ENCODE data around the gene XPR1. TPM values are rescaled to one million over a fixed set of nuclear protein-coding genes. Genes with fewer than 3 reads are reported as not detected.

XPR1 gene
- total RNA-seq, 1 donor, result 25.7 TPM

DNA sequence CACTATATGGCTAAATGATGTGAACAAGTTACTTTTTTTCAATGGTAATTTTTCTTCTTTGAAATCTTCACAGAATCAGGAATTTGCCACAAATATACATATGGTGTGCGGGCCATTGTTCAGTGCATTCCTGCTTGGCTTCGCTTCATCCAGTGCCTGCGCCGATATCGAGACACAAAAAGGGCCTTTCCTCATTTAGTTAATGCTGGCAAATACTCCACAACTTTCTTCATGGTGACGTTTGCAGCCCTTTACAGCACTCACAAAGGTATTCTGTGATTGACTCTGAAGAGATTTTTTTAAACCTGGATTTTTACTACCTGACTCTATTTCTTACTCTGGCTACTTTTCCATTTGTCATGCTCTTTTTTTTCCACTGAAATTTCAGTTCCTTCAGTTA, 204.6 kb downstream of the XPR1 start:
- DNase-seq (ENCODE audit: insufficient read length, low spot score, missing footprints), result no peak
- Histone ChIP-seq H3K4me3 (ENCODE audit: insufficient read depth, low read length) (no peak overlapping the region), H3K4me1 (ENCODE audit: insufficient read depth, low read length) (peaks cover 1% of the 10 kb centered on the region), H2AFZ (ENCODE audit: low read length) (no peak overlapping the region), H3K27me3 (ENCODE audit: insufficient read depth, low read length) (no peaks in the 10 kb centered on the region), H3K36me3 (ENCODE audit: insufficient read depth, low read length) (no peaks in the 10 kb centered on the region), H3K4me2 (ENCODE audit: insufficient read depth, low read length) (no peak overlapping the region), H3K79me2 (ENCODE audit: insufficient read depth, low read length) (no peaks in the 10 kb centered on the region), H3K9me3 (ENCODE audit: low read depth, low read length) (no peaks in the 10 kb centered on the region), H4K20me1 (ENCODE audit: insufficient read depth, low read length) (no peaks in the 10 kb centered on the region), H3K27ac (ENCODE audit: low read depth, low read length) (no peak overlapping the region)
- TF ChIP-seq, protein P1, sequence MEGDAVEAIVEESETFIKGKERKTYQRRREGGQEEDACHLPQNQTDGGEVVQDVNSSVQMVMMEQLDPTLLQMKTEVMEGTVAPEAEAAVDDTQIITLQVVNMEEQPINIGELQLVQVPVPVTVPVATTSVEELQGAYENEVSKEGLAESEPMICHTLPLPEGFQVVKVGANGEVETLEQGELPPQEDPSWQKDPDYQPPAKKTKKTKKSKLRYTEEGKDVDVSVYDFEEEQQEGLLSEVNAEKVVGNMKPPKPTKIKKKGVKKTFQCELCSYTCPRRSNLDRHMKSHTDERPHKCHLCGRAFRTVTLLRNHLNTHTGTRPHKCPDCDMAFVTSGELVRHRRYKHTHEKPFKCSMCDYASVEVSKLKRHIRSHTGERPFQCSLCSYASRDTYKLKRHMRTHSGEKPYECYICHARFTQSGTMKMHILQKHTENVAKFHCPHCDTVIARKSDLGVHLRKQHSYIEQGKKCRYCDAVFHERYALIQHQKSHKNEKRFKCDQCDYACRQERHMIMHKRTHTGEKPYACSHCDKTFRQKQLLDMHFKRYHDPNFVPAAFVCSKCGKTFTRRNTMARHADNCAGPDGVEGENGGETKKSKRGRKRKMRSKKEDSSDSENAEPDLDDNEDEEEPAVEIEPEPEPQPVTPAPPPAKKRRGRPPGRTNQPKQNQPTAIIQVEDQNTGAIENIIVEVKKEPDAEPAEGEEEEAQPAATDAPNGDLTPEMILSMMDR (IDR thresholded peaks at IDR 0.05; ENCODE audit: extremely low read depth, low read depth, low read length), result no peak

DNA sequence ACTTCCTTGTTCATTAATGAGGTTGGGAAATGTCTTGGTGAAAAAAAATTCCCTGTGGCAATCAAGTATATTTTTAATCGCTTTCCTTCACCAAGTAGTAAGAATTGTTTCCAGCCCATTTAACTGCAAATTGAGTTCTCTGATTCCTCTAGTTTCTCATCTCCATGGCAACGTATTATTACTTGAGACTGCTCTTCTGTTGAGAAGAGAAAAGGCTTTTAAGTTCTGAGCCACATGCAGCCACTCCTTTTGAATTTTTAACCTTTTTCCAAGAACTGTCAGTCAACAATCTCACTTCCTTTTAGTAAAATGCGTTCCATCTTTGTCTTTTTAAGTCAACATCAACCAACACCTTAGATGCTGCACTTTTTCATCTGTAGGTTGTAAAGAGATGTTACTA, 205.2 kb downstream of the XPR1 start:
- no peak for DNase-seq (ENCODE audit: insufficient read length, low spot score, missing footprints)
- H2AFZ ChIP-seq (ENCODE audit: low read length), result no peak overlapping the region
- H4K20me1 ChIP-seq (ENCODE audit: insufficient read depth, low read length), result no peaks in the 10 kb centered on the region
- no peaks in the 10 kb centered on the region for H3K79me2 ChIP-seq (ENCODE audit: insufficient read depth, low read length)
- H3K4me2 ChIP-seq (ENCODE audit: insufficient read depth, low read length), result no peak overlapping the region
- H3K9me3 ChIP-seq (ENCODE audit: low read depth, low read length), result no peaks in the 10 kb centered on the region
- no peak overlapping the region for H3K4me3 ChIP-seq (ENCODE audit: insufficient read depth, low read length)
- no peak overlapping the region for H3K27ac ChIP-seq (ENCODE audit: low read depth, low read length)
- H3K4me1 ChIP-seq (ENCODE audit: insufficient read depth, low read length), result peaks cover 7% of the 10 kb centered on the region
- H3K27me3 ChIP-seq (ENCODE audit: insufficient read depth, low read length), result no peaks in the 10 kb centered on the region
- TF ChIP-seq, protein P1 (IDR thresholded peaks at IDR 0.05; ENCODE audit: extremely low read depth, low read depth, low read length), result no peak
- no peaks in the 10 kb centered on the region for H3K36me3 ChIP-seq (ENCODE audit: insufficient read depth, low read length)

DNA sequence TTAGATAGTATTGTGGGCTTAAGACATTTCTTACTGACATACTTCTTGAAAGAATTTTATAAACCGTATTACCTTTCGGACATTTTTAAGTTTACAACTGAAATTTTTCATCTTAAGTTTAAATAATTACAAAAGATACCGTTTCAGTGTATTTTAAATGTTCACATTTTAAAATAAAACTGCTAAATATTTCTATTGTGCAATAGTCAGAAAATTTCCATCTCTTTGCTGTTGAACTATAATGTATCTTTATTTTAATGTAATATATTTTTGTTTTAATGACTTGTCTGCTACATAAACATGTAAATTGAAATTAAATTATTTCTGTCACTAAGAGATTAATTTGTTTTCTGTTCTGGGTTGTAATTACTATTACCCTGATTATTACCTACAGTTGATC, 206.7 kb downstream of the XPR1 start:
- no peak overlapping the region for H2AFZ ChIP-seq (ENCODE audit: low read length)
- no peaks in the 10 kb centered on the region for H3K36me3 ChIP-seq (ENCODE audit: insufficient read depth, low read length)
- TF ChIP-seq, protein P1 (IDR thresholded peaks at IDR 0.05; ENCODE audit: extremely low read depth, low read depth, low read length), result no peak
- peaks cover 17% of the 10 kb centered on the region for H3K4me1 ChIP-seq (ENCODE audit: insufficient read depth, low read length)
- no peak overlapping the region for H3K4me3 ChIP-seq (ENCODE audit: insufficient read depth, low read length)
- H3K27ac ChIP-seq (ENCODE audit: low read depth, low read length), result no peak overlapping the region
- H3K27me3 ChIP-seq (ENCODE audit: insufficient read depth, low read length), result no peaks in the 10 kb centered on the region
- H3K9me3 ChIP-seq (ENCODE audit: low read depth, low read length), result no peaks in the 10 kb centered on the region
- H4K20me1 ChIP-seq (ENCODE audit: insufficient read depth, low read length), result no peaks in the 10 kb centered on the region
- no peak overlapping the region for H3K4me2 ChIP-seq (ENCODE audit: insufficient read depth, low read length)
- H3K79me2 ChIP-seq (ENCODE audit: insufficient read depth, low read length), result no peaks in the 10 kb centered on the region
- no peak for DNase-seq (ENCODE audit: insufficient read length, low spot score, missing footprints)

DNA sequence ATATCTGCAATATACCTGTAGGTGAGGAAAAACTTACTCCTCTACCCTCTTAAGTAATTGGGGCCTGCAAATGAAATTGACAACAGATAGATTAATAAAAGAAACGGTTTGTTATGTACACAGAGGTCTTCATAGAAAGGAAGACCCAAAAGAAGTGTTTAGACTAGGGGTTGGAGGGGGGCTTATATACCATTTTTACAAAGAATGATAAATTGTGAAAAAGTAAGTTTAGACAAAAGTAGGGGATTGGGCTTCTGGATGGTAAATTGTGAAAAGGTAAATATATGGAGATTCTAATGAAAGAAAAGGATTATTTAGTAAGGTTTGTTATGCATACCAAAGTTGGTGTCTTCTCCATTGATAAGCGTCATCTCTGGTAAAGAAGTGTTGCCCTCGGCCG, 207.7 kb downstream of the XPR1 start:
- H3K27ac ChIP-seq (ENCODE audit: low read depth, low read length), result no peak overlapping the region
- no peaks in the 10 kb centered on the region for H3K79me2 ChIP-seq (ENCODE audit: insufficient read depth, low read length)
- H3K36me3 ChIP-seq (ENCODE audit: insufficient read depth, low read length), result no peaks in the 10 kb centered on the region
- TF ChIP-seq, protein P1 (IDR thresholded peaks at IDR 0.05; ENCODE audit: extremely low read depth, low read depth, low read length), result no peak
- DNase-seq (ENCODE audit: insufficient read length, low spot score, missing footprints), result no peak
- no peaks in the 10 kb centered on the region for H3K27me3 ChIP-seq (ENCODE audit: insufficient read depth, low read length)
- H3K4me2 ChIP-seq (ENCODE audit: insufficient read depth, low read length), result no peak overlapping the region
- H3K4me1 ChIP-seq (ENCODE audit: insufficient read depth, low read length), result peaks cover 17% of the 10 kb centered on the region
- H2AFZ ChIP-seq (ENCODE audit: low read length), result no peak overlapping the region
- no peaks in the 10 kb centered on the region for H4K20me1 ChIP-seq (ENCODE audit: insufficient read depth, low read length)
- no peak overlapping the region for H3K4me3 ChIP-seq (ENCODE audit: insufficient read depth, low read length)
- no peaks in the 10 kb centered on the region for H3K9me3 ChIP-seq (ENCODE audit: low read depth, low read length)
